ENCODE measurements around the gene RGL2.
A peak's percentile ranks its signal among the peaks of the same experiment; 100 is the strongest.

GRCh38 chr6:33276864-33277662, 21.7 kb downstream of the RGL2 start, which contains the start of gene B3GALT4:
- TF ChIP-seq CTCF (IDR thresholded peaks at IDR 0.05) (peak; percentile 42 to 68 (median 56)), POLR2A (IDR thresholded peaks at IDR 0.05; ENCODE audit: low read depth) (peak; percentile 16), EP300 (IDR thresholded peaks at IDR 0.05) (no peak), POLR2AphosphoS5 (IDR thresholded peaks at IDR 0.05) (peak; percentile 67 to 82)

Data from esophagus muscularis mucosa (tissue), 4 donors.